Vagina (tissue), 2 donors: Measurements from ENCODE around the gene SFTPD.
"Not testable (repeated sequence)": the region's sequence is repeated elsewhere in the genome, so short reads cannot be mapped to it uniquely, and the experiment has no call there.

Source experiments
- POLR2A ChIP-seq, 2 donors: fragments of 450-650 bp; IDR thresholded peaks; one replicate each; pipeline ENCODE4 v1.6.1; 2017; ENCODE audit warnings: antibody characterized with exemption in 2 of 2, mild to moderate bottlenecking in 2 of 2, moderate library complexity in 2 of 2
- TF ChIP-seq, protein P1 (sequence below), 3 experiments: fragments of 450-650 bp in 2 of 3; fragments of 200-600 bp in 1 of 3; sonication (generic) in 1 of 3; IDR thresholded peaks; one replicate each; pipeline ENCODE4 v1.5.1; 2017 to 2019; ENCODE audit warnings: antibody characterized with exemption in 3 of 3, mild to moderate bottlenecking in 2 of 3, moderate library complexity in 2 of 3

DNA sequence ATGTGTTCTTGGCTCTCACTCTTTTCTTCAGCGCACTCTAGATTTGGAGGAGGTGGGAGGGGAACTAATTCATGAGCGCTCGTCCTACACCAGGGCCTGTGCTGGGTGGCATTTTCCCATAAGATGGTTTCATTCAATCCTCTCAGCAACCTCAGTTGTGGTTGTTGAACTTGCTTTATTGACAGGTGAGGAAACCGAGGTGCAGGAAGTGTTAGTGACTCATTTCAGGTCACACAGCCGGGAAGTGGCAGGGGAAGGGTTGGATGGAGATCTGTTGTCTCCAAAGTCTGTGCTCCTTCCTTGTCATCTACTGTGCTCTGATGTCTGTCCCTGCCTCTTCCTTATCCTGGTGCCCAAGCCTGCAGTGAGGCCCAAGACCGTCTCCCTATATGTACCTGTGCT lies 26.9 kb downstream of the SFTPD start:
- TF ChIP-seq, protein P1, sequence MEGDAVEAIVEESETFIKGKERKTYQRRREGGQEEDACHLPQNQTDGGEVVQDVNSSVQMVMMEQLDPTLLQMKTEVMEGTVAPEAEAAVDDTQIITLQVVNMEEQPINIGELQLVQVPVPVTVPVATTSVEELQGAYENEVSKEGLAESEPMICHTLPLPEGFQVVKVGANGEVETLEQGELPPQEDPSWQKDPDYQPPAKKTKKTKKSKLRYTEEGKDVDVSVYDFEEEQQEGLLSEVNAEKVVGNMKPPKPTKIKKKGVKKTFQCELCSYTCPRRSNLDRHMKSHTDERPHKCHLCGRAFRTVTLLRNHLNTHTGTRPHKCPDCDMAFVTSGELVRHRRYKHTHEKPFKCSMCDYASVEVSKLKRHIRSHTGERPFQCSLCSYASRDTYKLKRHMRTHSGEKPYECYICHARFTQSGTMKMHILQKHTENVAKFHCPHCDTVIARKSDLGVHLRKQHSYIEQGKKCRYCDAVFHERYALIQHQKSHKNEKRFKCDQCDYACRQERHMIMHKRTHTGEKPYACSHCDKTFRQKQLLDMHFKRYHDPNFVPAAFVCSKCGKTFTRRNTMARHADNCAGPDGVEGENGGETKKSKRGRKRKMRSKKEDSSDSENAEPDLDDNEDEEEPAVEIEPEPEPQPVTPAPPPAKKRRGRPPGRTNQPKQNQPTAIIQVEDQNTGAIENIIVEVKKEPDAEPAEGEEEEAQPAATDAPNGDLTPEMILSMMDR (IDR thresholded peaks at IDR 0.05) = not testable (repeated sequence)
- TF ChIP-seq POLR2A (IDR thresholded peaks at IDR 0.05) = not testable (repeated sequence)
